ENCODE data around the gene ARMCX4.
"Not testable (repeated sequence)": the region's sequence is repeated elsewhere in the genome, so short reads cannot be mapped to it uniquely, and the experiment has no call there.

Gene ARMCX4

GRCh38 chrX:101485212-101485949 is at the start of gene ARMCX4:
Gene ARMCX4 (plus strand): TSS chrX:101485456. CDS start chrX:101488590, 3,134 bp downstream.
- DNase-seq = no peak

- no peak for DNase-seq
Observed at GRCh38 chrX:101442085-101442484, 43.2 kb upstream of the ARMCX4 start.

GRCh38 chrX:101449279-101449678 is 36.0 kb upstream of the ARMCX4 start:
- DNase-seq = no peak

GRCh38 chrX:101450085-101450484 is 35.2 kb upstream of the ARMCX4 start:
- no peak for DNase-seq

GRCh38 chrX:101450961-101451360 is 34.3 kb upstream of the ARMCX4 start:
- DNase-seq = no peak

- no peak for DNase-seq
Observed at GRCh38 chrX:101452056-101452455, 33.2 kb upstream of the ARMCX4 start.

- no peak for DNase-seq
Observed at GRCh38 chrX:101460669-101461068, 24.6 kb upstream of the ARMCX4 start.

- no peak for DNase-seq
Observed at GRCh38 chrX:101462892-101463291, 22.4 kb upstream of the ARMCX4 start.

GRCh38 chrX:101478366-101478765 is 6.9 kb upstream of the ARMCX4 start:
- DNase-seq = no peak

- no peak for DNase-seq
Observed at GRCh38 chrX:101482296-101482695, 3.0 kb upstream of the ARMCX4 start.

- no peak for DNase-seq
Observed at GRCh38 chrX:101483705-101484104, 1.6 kb upstream of the ARMCX4 start.

- no peak for DNase-seq
Observed at GRCh38 chrX:101484135-101484534, 1.1 kb upstream of the ARMCX4 start.

- no peak for DNase-seq
Observed at GRCh38 chrX:101488796-101489195, 3.5 kb downstream of the ARMCX4 start.

- DNase-seq = no peak
Observed at GRCh38 chrX:101491943-101492342, 6.7 kb downstream of the ARMCX4 start.

- no peak for DNase-seq
Observed at GRCh38 chrX:101493225-101493624, 8.0 kb downstream of the ARMCX4 start.

GRCh38 chrX:101502929-101503328 is 17.7 kb downstream of the ARMCX4 start:
- not testable (repeated sequence) for DNase-seq

GRCh38 chrX:101507372-101507771 is 22.1 kb downstream of the ARMCX4 start:
- no peak for DNase-seq

GRCh38 chrX:101507986-101508385 is 22.7 kb downstream of the ARMCX4 start:
- no peak for DNase-seq

- DNase-seq = no peak
Observed at GRCh38 chrX:101530944-101531343, 45.7 kb downstream of the ARMCX4 start.

Measured in GDM1 (cell line).